H9 (cell line): ENCODE results near the gene RBMS3. TPM values are rescaled to one million over a fixed set of nuclear protein-coding genes. Genes with fewer than 3 reads are reported as not detected.

Experiments
- DNase-seq: peaks from one replicate; pipeline ENCODE4 v3.0.0-alpha.2; 2017
- H2AFZ ChIP-seq: one replicate; pipeline ENCODE4 v1.6.1; 2013; ENCODE audit warnings: mild to moderate bottlenecking, low read length, control low read depth, moderate library complexity
- H2AK5ac ChIP-seq: 2 replicates; pipeline ENCODE4 v1.6.1; 2013; ENCODE audit warnings: low read length, control low read depth, mixed read lengths; ENCODE audit not compliant: insufficient read length
- H2BK120ac ChIP-seq: one replicate; pipeline ENCODE4 v1.6.1; 2013; ENCODE audit warnings: low read depth, mild to moderate bottlenecking, low read length, control low read depth, inconsistent platforms; ENCODE audit not compliant: poor library complexity, severe bottlenecking
- H2BK12ac ChIP-seq: 2 replicates; pipeline ENCODE4 v1.6.1; 2013; ENCODE audit warnings: low read length, control low read depth, mixed read lengths, low read depth; ENCODE audit not compliant: insufficient read length
- H2BK15ac ChIP-seq: 2 replicates; pipeline ENCODE4 v1.6.1; 2013; ENCODE audit warnings: low read depth, low read length, control low read depth
- H2BK20ac ChIP-seq: one replicate; pipeline ENCODE4 v1.6.1; 2013; ENCODE audit warnings: low read depth, mild to moderate bottlenecking, low read length, control low read depth, inconsistent platforms; ENCODE audit not compliant: poor library complexity, severe bottlenecking
- H2BK5ac ChIP-seq: 2 replicates; pipeline ENCODE4 v1.6.1; 2013; ENCODE audit warnings: low read length, control low read depth, mixed read lengths; ENCODE audit not compliant: insufficient read length
- H3K14ac ChIP-seq: 2 replicates; pipeline ENCODE4 v1.6.1; 2013; ENCODE audit warnings: low read length, control low read depth; ENCODE audit not compliant: insufficient read depth
- H3K18ac ChIP-seq: 2 replicates; pipeline ENCODE4 v1.6.1; 2013; ENCODE audit warnings: low read depth, mild to moderate bottlenecking, mixed read lengths, low read length, control low read depth; ENCODE audit not compliant: insufficient read length
- H3K23ac ChIP-seq: 2 replicates; pipeline ENCODE4 v1.6.1; 2013; ENCODE audit warnings: low read length, control low read depth, mixed read lengths, low read depth; ENCODE audit not compliant: insufficient read length
- H3K23me2 ChIP-seq: 2 replicates; pipeline ENCODE4 v1.6.1; 2013; ENCODE audit warnings: low read depth, mild to moderate bottlenecking, mixed read lengths, low read length, control low read depth; ENCODE audit not compliant: insufficient read length, poor library complexity, severe bottlenecking
- H3K27ac ChIP-seq: 2 replicates; pipeline ENCODE4 v1.5.1; 2013; ENCODE audit warnings: low read length, control low read depth, mixed read lengths, low read depth; ENCODE audit not compliant: insufficient read length
- H3K27me3 ChIP-seq: 2 replicates; pipeline ENCODE4 v1.6.1; 2013; ENCODE audit warnings: low read length, control low read depth, inconsistent platforms; ENCODE audit not compliant: insufficient read depth
- H3K4ac ChIP-seq: 2 replicates; pipeline ENCODE4 v1.6.1; 2013; ENCODE audit warnings: low read depth, mild to moderate bottlenecking, control low read depth, inconsistent platforms, low read length, moderate library complexity
- H3K4me1 ChIP-seq: 2 replicates; pipeline ENCODE4 v1.6.1; 2013; ENCODE audit warnings: low read length, control low read depth, inconsistent platforms; ENCODE audit not compliant: insufficient read depth
- H3K4me2 ChIP-seq: 2 replicates; pipeline ENCODE4 v1.6.1; 2013; ENCODE audit warnings: low read length, control low read depth, mixed read lengths; ENCODE audit not compliant: insufficient read length, insufficient read depth
- H3K56ac ChIP-seq: 2 replicates; pipeline ENCODE4 v1.6.1; 2013; ENCODE audit warnings: low read depth, mild to moderate bottlenecking, mixed read lengths, low read length, control low read depth; ENCODE audit not compliant: insufficient read length
- H3K79me1 ChIP-seq: 2 replicates; pipeline ENCODE4 v1.6.1; 2013; ENCODE audit warnings: low read depth, mild to moderate bottlenecking, moderate library complexity, low read length, control low read depth, inconsistent platforms; ENCODE audit not compliant: insufficient read depth, poor library complexity, severe bottlenecking
- H3K79me2 ChIP-seq: 2 replicates; pipeline ENCODE4 v1.6.1; 2013; ENCODE audit warnings: low read length, control low read depth, inconsistent platforms; ENCODE audit not compliant: insufficient read depth
- H3K9ac ChIP-seq: 2 replicates; pipeline ENCODE4 v1.6.1; 2013; ENCODE audit warnings: low read length, control low read depth, mixed read lengths; ENCODE audit not compliant: insufficient read length; ENCODE audit errors: extremely low read depth
- H3K9me3 ChIP-seq: one replicate; pipeline ENCODE4 v1.6.1; 2013; ENCODE audit warnings: low read depth, low read length, inconsistent platforms; ENCODE audit not compliant: control insufficient read depth
- H3T11ph ChIP-seq: one replicate; pipeline ENCODE4 v1.6.1; 2013; ENCODE audit warnings: mild to moderate bottlenecking, low read length, control low read depth, inconsistent platforms
- H4K20me1 ChIP-seq: one replicate; pipeline ENCODE4 v1.6.1; 2013; ENCODE audit not compliant: control insufficient read depth, insufficient read length, insufficient read depth
- H4K5ac ChIP-seq: 2 replicates; pipeline ENCODE4 v1.6.1; 2013; ENCODE audit warnings: low read depth, mild to moderate bottlenecking, mixed read lengths, low read length, control low read depth; ENCODE audit not compliant: insufficient read length
- H4K8ac ChIP-seq: replicated peaks from 2 replicates; pipeline ENCODE4 v1.6.1; 2013; ENCODE audit warnings: low read length, control low read depth, mixed read lengths, low read depth; ENCODE audit not compliant: insufficient read length
- H4K91ac ChIP-seq: 2 replicates; pipeline ENCODE4 v1.6.1; 2013; ENCODE audit warnings: low read depth, mild to moderate bottlenecking, moderate library complexity, mixed read lengths, low read length, control low read depth; ENCODE audit not compliant: insufficient read length
- H3K27ac Mint-ChIP-seq, 3 experiments: 2 replicates in 2 of 3; 3 replicates in 1 of 3; pipeline ENCODE4 v1.8.0; 2020 to 2021; ENCODE audit warnings: mixed read lengths in 3 of 3, mild to moderate bottlenecking in 1 of 3, moderate library complexity in 1 of 3
- H3K27me3 Mint-ChIP-seq: 2 replicates; pipeline ENCODE4 v1.8.0; 2021; ENCODE audit warnings: low read depth, mild to moderate bottlenecking, moderate library complexity, mixed read lengths
- H3K36me3 Mint-ChIP-seq, 3 experiments: 2 replicates in 2 of 3; 3 replicates in 1 of 3; pipeline ENCODE4 v1.8.0; 2020 to 2021; ENCODE audit warnings: low read depth in 3 of 3, mixed read lengths in 3 of 3; ENCODE audit not compliant: insufficient read depth in 1 of 3
- H3K4me1 Mint-ChIP-seq, 2 experiments: 2 replicates each; pipeline ENCODE4 v1.8.0; 2020; ENCODE audit warnings: mixed read lengths in 2 of 2
- H3K4me3 Mint-ChIP-seq, 2 experiments: 2 replicates in 1 of 2; 3 replicates in 1 of 2; pipeline ENCODE4 v1.8.0; 2020 to 2021; ENCODE audit warnings: mild to moderate bottlenecking in 2 of 2, mixed read lengths in 2 of 2, moderate library complexity in 1 of 2
- H3K9me3 Mint-ChIP-seq, 2 experiments: 2 replicates in 1 of 2; 3 replicates in 1 of 2; pipeline ENCODE4 v1.8.0; 2020; ENCODE audit warnings: mild to moderate bottlenecking in 2 of 2, mixed read lengths in 2 of 2, moderate library complexity in 1 of 2
- WGBS: extraction: QIAGEN DNeasy Blood & Tissue Kit; methylation state at CpG from one replicate; pipeline ENCODE4 v1.1.7; 2013; ENCODE audit warnings: missing lambda C conversion rate, low lambda C conversion rate, mixed read lengths; ENCODE audit not compliant: insufficient read length; ENCODE audit errors: extremely low coverage; 5-methylcytosine and 5-hydroxymethylcytosine counted together
- total RNA-seq: library from RNA; stranded (reverse); gene quantifications from 2 replicates; pipeline ENCODE4 v1.2.1, GENCODE V29; 2021
- TF ChIP-seq, protein P1 (sequence below): fragments of 200-600 bp; sonication (generic); conservative IDR thresholded peaks from 3 replicates; pipeline ENCODE4 v1.8.0; 2021; ENCODE audit warnings: antibody characterized with exemption, mild to moderate bottlenecking

Gene RBMS3
- total RNA-seq, 1 experiment from 2014 or later = 8.1 TPM

DNA sequence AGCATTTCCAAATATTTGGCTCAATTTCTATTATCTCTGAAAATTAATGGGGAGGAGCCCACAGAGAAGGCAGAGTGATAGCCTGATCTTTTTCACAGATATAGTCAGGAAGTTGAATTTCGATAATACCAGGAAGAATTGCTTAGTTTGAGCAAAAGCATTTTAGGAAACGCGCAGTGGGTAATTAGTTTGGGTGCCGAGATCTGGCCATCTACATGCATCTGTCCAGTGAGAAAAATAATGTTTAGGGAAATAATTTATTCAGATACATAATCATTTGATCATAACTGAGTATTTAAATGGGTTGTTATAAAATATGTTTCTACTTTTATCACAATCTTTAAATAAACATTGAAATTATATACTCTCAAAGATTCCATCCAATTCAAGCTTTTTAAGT, 653.9 kb downstream of the RBMS3 start:
- Histone ChIP-seq H2BK20ac (no peak overlapping the region), H3K4me1 (peaks cover 4% of the 10 kb centered on the region; the same call in 1 of the 2 replicates), H3K18ac (no peak overlapping the region), H2AFZ (no peak overlapping the region), H4K8ac (no peak overlapping the region), H3K27ac (no peak overlapping the region), H3K4me2 (no peak overlapping the region), H2AK5ac (no peak overlapping the region), H4K20me1 (no peaks in the 10 kb centered on the region), H2BK120ac (no peak overlapping the region), H3K27me3 (no peaks in the 10 kb centered on the region), H3K14ac (no peak overlapping the region), H3K23ac (no peak overlapping the region), H2BK15ac (no peak overlapping the region), H3K9ac (no peak overlapping the region), H3K23me2 (no peaks in the 10 kb centered on the region), H2BK12ac (no peak overlapping the region), H4K5ac (no peak overlapping the region), H2BK5ac (no peak overlapping the region), H3K9me3 (no peaks in the 10 kb centered on the region), H4K91ac (no peak overlapping the region), H3K79me1 (no peaks in the 10 kb centered on the region), H3K79me2 (no peaks in the 10 kb centered on the region), H3K4ac (no peak overlapping the region), H3T11ph (no peak overlapping the region), H3K56ac (no peak overlapping the region)
- Mint-ChIP-seq H3K27ac (no peak overlapping the region), H3K36me3 (no peaks in the 10 kb centered on the region), H3K27me3 (no peaks in the 10 kb centered on the region), H3K4me1 (peaks cover 22% of the 10 kb centered on the region in 2 experiments), H3K4me3 (no peak overlapping the region), H3K9me3 (no peaks in the 10 kb centered on the region)
- no CpG with 5 or more reads among the region's 4 CpGs for WGBS
- no peak for DNase-seq
- TF ChIP-seq, protein P1, sequence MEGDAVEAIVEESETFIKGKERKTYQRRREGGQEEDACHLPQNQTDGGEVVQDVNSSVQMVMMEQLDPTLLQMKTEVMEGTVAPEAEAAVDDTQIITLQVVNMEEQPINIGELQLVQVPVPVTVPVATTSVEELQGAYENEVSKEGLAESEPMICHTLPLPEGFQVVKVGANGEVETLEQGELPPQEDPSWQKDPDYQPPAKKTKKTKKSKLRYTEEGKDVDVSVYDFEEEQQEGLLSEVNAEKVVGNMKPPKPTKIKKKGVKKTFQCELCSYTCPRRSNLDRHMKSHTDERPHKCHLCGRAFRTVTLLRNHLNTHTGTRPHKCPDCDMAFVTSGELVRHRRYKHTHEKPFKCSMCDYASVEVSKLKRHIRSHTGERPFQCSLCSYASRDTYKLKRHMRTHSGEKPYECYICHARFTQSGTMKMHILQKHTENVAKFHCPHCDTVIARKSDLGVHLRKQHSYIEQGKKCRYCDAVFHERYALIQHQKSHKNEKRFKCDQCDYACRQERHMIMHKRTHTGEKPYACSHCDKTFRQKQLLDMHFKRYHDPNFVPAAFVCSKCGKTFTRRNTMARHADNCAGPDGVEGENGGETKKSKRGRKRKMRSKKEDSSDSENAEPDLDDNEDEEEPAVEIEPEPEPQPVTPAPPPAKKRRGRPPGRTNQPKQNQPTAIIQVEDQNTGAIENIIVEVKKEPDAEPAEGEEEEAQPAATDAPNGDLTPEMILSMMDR = no peak
